ENCODE data around the gene PKHD1. TPM values are rescaled to one million over a fixed set of nuclear protein-coding genes. Genes with fewer than 3 reads are reported as not detected.

The PKHD1 gene
- total RNA-seq, 2 experiments from 2014 or later: not detected

GRCh38 chr6:51569594-51569993 is 517.8 kb downstream of the PKHD1 start:
- Mint-ChIP-seq H3K36me3 (no peaks in the 10 kb centered on the region), H3K9me3 (no peaks in the 10 kb centered on the region), H3K27ac (no peak overlapping the region), H3K4me3 (no peak overlapping the region), H3K27me3 (no peaks in the 10 kb centered on the region), H3K4me1 (no peaks in the 10 kb centered on the region)
- ATAC-seq (ENCODE audit: low read depth): no peak
- POLR2A ChIA-PET: no interaction called here
- DNase-seq: no peak

- no peak for DNase-seq
- ATAC-seq (ENCODE audit: low read depth): no peak
- H3K27me3 Mint-ChIP-seq: no peaks in the 10 kb centered on the region
- H3K27ac Mint-ChIP-seq: no peak overlapping the region
- POLR2A ChIA-PET: no interaction called here
- H3K9me3 Mint-ChIP-seq: no peaks in the 10 kb centered on the region
- no peaks in the 10 kb centered on the region for H3K4me1 Mint-ChIP-seq
- H3K4me3 Mint-ChIP-seq: no peak overlapping the region
- H3K36me3 Mint-ChIP-seq: no peaks in the 10 kb centered on the region
Measured at GRCh38 chr6:51568771-51569170, 518.6 kb downstream of the PKHD1 start.

GRCh38 chr6:51565472-51565871 is 521.9 kb downstream of the PKHD1 start:
- no peaks in the 10 kb centered on the region for H3K36me3 Mint-ChIP-seq
- no peak overlapping the region for H3K4me3 Mint-ChIP-seq
- ATAC-seq (ENCODE audit: low read depth): no peak
- H3K27me3 Mint-ChIP-seq: no peaks in the 10 kb centered on the region
- no peak overlapping the region for H3K27ac Mint-ChIP-seq
- no peaks in the 10 kb centered on the region for H3K4me1 Mint-ChIP-seq
- DNase-seq: no peak
- POLR2A ChIA-PET: no interaction called here
- H3K9me3 Mint-ChIP-seq: no peaks in the 10 kb centered on the region

Other genes with a start within 250 kb of the PKHD1 start
- not detected for gene IL17A, start 98.8 kb upstream of the PKHD1 start, total RNA-seq
- not detected for gene IL17F, start 156.9 kb upstream of the PKHD1 start, total RNA-seq
- 100 to 1,000 TPM; 180 to 182 TPM for gene MCM3, start 197.1 kb upstream of the PKHD1 start, total RNA-seq